Kidney (tissue), 14 donors: ENCODE data around the gene MYO7A. TPM values are rescaled to one million over a fixed set of nuclear protein-coding genes. Genes with fewer than 3 reads are reported as not detected.

Source experiments
- DNase-seq, 5 donors: peaks; one replicate each; pipeline ENCODE4 v3.0.0-alpha.2; 2013 to 2020
- FAIRE-seq: peaks from 2 replicates; lab custom pipeline; 2012; peaks lifted over from hg19 to GRCh38; lab: Jason Lieb, UNC
- H3K27ac ChIP-seq, 2 donors: one replicate each; pipeline ENCODE4 v1.7.0; 2013; ENCODE audit warnings: low read depth in 2 of 2, low read length in 2 of 2, inconsistent platforms in 1 of 2
- H3K27me3 ChIP-seq: one replicate; pipeline ENCODE4 v1.7.1; 2013; ENCODE audit warnings: low read length, inconsistent platforms; ENCODE audit not compliant: control insufficient read depth, insufficient read depth
- H3K36me3 ChIP-seq, 3 donors: one replicate each; pipeline versions ENCODE4 v1.7.0 to v1.7.1; 2013; ENCODE audit warnings: low read length in 3 of 3, control low read depth in 1 of 3, inconsistent platforms in 1 of 3; ENCODE audit not compliant: insufficient read depth in 3 of 3, control insufficient read depth in 2 of 3
- H3K4me1 ChIP-seq, 3 donors: one replicate each; pipeline versions ENCODE4 v1.7.0 to v1.7.1; 2013; ENCODE audit warnings: low read length in 3 of 3, inconsistent platforms in 1 of 3, low read depth in 1 of 3; ENCODE audit not compliant: control insufficient read depth in 2 of 3, insufficient read depth in 2 of 3
- H3K4me3 ChIP-seq, 3 donors: one replicate each; pipeline versions ENCODE4 v1.7.0 to v1.8.1; 2013; ENCODE audit warnings: low read length in 3 of 3, control low read depth in 1 of 3, inconsistent platforms in 1 of 3
- H3K9ac ChIP-seq, 3 donors: one replicate each; pipeline versions ENCODE4 v1.7.0 to v1.7.1; 2013; ENCODE audit warnings: low read length in 3 of 3, control low read depth in 1 of 3, inconsistent platforms in 1 of 3
- H3K9me3 ChIP-seq, 3 donors: one replicate each; pipeline versions ENCODE4 v1.7.0 to v1.7.1; 2013; ENCODE audit warnings: low read length in 3 of 3, control low read depth in 1 of 3, inconsistent platforms in 1 of 3; ENCODE audit not compliant: control insufficient read depth in 2 of 3, insufficient read depth in 1 of 3
- intact Hi-C: fragments of 100-400 bp; cut with DNase I; formaldehyde crosslinking; loops from one replicate; pipeline ENCODE4 v1.11.1; 2022
- polyA plus RNA-seq: library from polyadenylated mRNA; stranded (reverse); fragments of 350-450 nt; fragmentation: Illumina TruSeq; extraction: RNeasy Lipid Tissue Mini Kit (QIAGEN cat#74804); gene quantifications from one replicate; pipeline ENCODE4 v1.2.3, GENCODE V29; 2014; ENCODE audit warnings: low read depth, low replicate concordance; ENCODE audit not compliant: insufficient read depth
- total RNA-seq: library from RNA; stranded (reverse); fragmentation: NEBNext Ultra II Directional; extraction: Animal tissue kit (Norgen Biotek cat#: 25700); gene quantifications from one replicate; pipeline ENCODE4 v1.2.1, GENCODE V29; 2021
- TF ChIP-seq, protein P1 (sequence below): IDR thresholded peaks from 3 replicates; pipeline ENCODE4 v1.5.1; 2012; ENCODE audit warnings: mild to moderate bottlenecking, moderate library complexity, borderline replicate concordance; ENCODE audit not compliant: insufficient read depth; ENCODE audit errors: extremely low read depth
- donor health status: control.
- donor health status: control.
- donor health status: control.
- donor health status: control.
- donor health status: control.
- donor health status: DM: yes; HTN: yes; CAD: no.
- donor health status: Normal renal cell carcinoma (clear cell type).

The MYO7A gene
- total and polyA plus RNA-seq, 2 donors from 2014 or later = 6.1 to 10.7 TPM

DNA sequence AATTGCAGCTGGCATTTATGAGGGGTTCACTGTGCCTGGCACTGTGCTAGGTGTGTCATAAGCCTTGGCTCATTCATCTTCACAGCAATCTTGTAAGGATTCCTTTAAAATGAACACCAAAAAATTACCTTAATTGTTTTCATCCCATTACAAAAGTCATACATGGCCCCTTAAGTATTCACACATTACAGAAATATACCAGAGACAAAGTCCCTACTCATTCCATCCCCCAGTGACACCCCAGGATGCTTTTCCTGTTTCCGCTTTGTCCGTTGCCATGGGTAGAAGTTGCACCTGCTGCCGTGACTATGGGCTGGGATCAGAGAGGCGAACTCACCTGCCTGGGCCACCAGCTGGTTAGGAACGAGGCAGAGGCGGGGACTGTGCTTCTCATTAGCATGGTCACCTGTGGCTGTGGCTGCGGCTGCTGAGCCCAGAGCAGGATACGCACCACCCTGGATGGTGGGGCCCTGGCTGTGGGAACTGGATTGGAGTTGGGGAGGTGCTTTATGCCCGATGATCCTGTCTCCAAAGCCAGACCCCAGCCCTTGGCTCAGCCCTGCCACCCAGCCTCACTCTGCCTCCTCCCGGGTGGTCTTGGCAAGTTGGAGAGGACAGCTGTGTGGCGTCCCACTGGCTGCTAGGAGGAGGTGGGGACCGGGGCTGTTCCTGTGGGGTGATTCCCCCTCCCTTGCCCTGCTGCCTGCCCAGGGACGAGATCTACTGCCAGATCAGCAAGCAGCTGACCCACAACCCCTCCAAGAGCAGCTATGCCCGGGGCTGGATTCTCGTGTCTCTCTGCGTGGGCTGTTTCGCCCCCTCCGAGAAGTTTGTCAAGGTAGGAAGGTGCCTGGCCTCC, 60.8 kb downstream of the MYO7A start:
- intact Hi-C loops = no loop called here
- H3K36me3 ChIP-seq = peaks cover 0 to 5% (median 0%) of the 10 kb centered on the region in 3 donors
- DNase-seq (peak in 1 of 5 donors; percentile 69), FAIRE-seq (no peak)
- H3K9ac ChIP-seq = no peak overlapping the region
- peaks cover 0 to 7% (median 0%) of the 10 kb centered on the region in 3 donors for H3K4me1 ChIP-seq
- no peaks in the 10 kb centered on the region for H3K27me3 ChIP-seq
- TF ChIP-seq, protein P1, sequence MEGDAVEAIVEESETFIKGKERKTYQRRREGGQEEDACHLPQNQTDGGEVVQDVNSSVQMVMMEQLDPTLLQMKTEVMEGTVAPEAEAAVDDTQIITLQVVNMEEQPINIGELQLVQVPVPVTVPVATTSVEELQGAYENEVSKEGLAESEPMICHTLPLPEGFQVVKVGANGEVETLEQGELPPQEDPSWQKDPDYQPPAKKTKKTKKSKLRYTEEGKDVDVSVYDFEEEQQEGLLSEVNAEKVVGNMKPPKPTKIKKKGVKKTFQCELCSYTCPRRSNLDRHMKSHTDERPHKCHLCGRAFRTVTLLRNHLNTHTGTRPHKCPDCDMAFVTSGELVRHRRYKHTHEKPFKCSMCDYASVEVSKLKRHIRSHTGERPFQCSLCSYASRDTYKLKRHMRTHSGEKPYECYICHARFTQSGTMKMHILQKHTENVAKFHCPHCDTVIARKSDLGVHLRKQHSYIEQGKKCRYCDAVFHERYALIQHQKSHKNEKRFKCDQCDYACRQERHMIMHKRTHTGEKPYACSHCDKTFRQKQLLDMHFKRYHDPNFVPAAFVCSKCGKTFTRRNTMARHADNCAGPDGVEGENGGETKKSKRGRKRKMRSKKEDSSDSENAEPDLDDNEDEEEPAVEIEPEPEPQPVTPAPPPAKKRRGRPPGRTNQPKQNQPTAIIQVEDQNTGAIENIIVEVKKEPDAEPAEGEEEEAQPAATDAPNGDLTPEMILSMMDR = no peak
- H3K27ac ChIP-seq = no peak overlapping the region
- peaks cover 0 to 1% (median 0%) of the 10 kb centered on the region in 3 donors for H3K9me3 ChIP-seq
- H3K4me3 ChIP-seq = no peak overlapping the region

DNA sequence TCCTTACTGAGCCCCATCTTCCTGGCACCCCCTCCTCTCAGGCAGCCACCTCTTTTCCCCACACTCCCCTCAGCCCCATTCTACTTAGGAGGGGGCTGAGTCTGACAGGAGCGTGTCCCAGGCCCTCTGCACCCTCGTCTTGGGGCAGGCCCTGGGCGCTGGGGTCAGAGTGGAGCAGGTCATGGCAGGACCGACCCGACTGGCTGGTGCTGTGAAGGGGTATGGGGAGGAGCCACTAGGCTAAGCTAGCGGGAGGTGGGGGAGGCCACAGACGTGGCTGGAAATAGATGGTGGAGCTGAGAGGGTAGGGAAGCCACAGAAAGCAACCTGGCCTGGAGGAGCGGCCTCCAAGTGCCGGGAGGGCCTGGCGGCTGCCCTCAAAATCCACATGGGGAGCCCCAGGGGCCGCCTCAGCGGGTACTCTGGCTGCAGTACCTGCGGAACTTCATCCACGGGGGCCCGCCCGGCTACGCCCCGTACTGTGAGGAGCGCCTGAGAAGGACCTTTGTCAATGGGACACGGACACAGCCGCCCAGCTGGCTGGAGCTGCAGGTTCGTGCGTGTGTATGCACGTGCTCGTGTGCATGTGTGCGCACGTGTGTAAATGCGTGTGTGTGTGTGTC, 61.7 kb downstream of the MYO7A start:
- intact Hi-C loops = loop anchor here (10.0 kb wide), 1 partner anchor 345 kb away; no protein-coding TSS in a partner anchor

DNA sequence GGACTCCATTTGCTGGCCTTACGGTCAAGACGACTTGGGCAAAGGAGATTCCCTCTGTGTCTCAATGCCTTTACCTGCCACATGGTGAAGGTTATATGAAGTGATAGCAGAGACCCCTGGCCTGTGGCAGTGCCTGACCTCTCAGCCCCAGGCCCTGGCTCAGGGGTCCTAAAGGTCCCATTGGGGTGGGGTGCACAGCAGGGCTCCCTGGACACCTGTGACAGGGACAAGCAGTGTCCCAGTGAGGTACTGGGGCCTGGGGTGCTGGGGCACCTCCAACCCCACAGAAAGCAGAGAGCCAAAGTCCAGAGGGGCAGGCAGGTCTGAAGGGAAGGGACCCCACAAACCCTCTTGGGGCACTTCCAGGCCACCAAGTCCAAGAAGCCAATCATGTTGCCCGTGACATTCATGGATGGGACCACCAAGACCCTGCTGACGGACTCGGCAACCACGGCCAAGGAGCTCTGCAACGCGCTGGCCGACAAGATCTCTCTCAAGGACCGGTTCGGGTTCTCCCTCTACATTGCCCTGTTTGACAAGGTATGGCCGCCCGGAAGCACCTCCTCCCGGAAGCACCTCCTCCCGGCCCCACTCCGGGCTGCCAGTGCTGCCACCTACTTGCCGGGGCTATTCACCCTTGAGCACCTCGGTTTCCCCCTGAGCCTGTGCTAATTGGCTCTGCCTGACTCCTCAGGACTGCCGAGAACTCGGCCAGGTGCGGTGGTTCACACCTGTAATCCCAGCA, 62.5 kb downstream of the MYO7A start:
- Histone ChIP-seq H3K9me3 (peaks cover 0 to 1% (median 0%) of the 10 kb centered on the region in 3 donors), H3K9ac (no peak overlapping the region), H3K27me3 (no peaks in the 10 kb centered on the region), H3K27ac (no peak overlapping the region), H3K4me1 (peaks cover 0 to 7% (median 0%) of the 10 kb centered on the region in 3 donors), H3K4me3 (no peak overlapping the region), H3K36me3 (peaks cover 0 to 5% (median 0%) of the 10 kb centered on the region in 3 donors)
- DNase-seq (peak in 1 of 5 donors; percentile 65), FAIRE-seq (no peak)
- TF ChIP-seq, protein P1 = no peak
- intact Hi-C loops = loop anchor here (10.0 kb wide), 1 partner anchor 344 kb away; no protein-coding TSS in a partner anchor

More for the DNA sequence above, 61.7 kb downstream of the MYO7A start:
- H3K27me3 ChIP-seq = no peaks in the 10 kb centered on the region
- no peak overlapping the region for H3K27ac ChIP-seq
- DNase-seq = peak in 1 of 5 donors; percentile 76
- peaks cover 0 to 7% (median 0%) of the 10 kb centered on the region in 3 donors for H3K4me1 ChIP-seq
- H3K4me3 ChIP-seq = no peak overlapping the region
- peaks cover 0 to 5% (median 0%) of the 10 kb centered on the region in 3 donors for H3K36me3 ChIP-seq
- peaks cover 0 to 1% (median 0%) of the 10 kb centered on the region in 3 donors for H3K9me3 ChIP-seq
- H3K9ac ChIP-seq = no peak overlapping the region
- TF ChIP-seq, protein P1 = no peak
- no peak for FAIRE-seq
